ENCODE measurements around the gene MLPH.
"Not testable (repeated sequence)": the region's sequence is repeated elsewhere in the genome, so short reads cannot be mapped to it uniquely, and the experiment has no call there.

The MLPH gene

GRCh38 chr2:237469410-237469809 lies 17.6 kb upstream of the MLPH start:
- not testable (repeated sequence) for DNase-seq (ENCODE audit: low spot score); H3K4ac ChIP-seq (ENCODE audit: low read length); H4K8ac ChIP-seq (ENCODE audit: low read depth, low read length); H3K79me1 ChIP-seq (ENCODE audit: low read depth, low read length); H3K9me3 ChIP-seq (replicated peaks in 1 of 2; ENCODE audit: control insufficient read depth in 2 of 2, insufficient read depth in 1 of 2, low read depth in 1 of 2, low read length in 2 of 2); H4K91ac ChIP-seq (ENCODE audit: low read depth, low read length, poor library complexity); H3K18ac ChIP-seq (ENCODE audit: low read length); H2BK12ac ChIP-seq (ENCODE audit: low read length); H3K27ac ChIP-seq (replicated peaks; ENCODE audit: low read length); H3K4me3 ChIP-seq (ENCODE audit: low read length in 2 of 2); H3K9ac ChIP-seq (ENCODE audit: low read depth, low read length, poor library complexity); H2BK5ac ChIP-seq (ENCODE audit: low read length); H3K23ac ChIP-seq (ENCODE audit: low read depth, low read length, poor library complexity); H3K4me2 ChIP-seq (ENCODE audit: insufficient read depth, low read length, poor library complexity, severe bottlenecking); H3K4me1 ChIP-seq (ENCODE audit: control insufficient read depth in 2 of 2, insufficient read depth in 1 of 2, low read depth in 1 of 2, low read length in 2 of 2); H3K14ac ChIP-seq (ENCODE audit: low read length); H2BK120ac ChIP-seq (ENCODE audit: low read depth, low read length); H2AK5ac ChIP-seq (ENCODE audit: low read depth, low read length); H3K36me3 ChIP-seq (replicated peaks in 1 of 2; ENCODE audit: control insufficient read depth in 2 of 2, insufficient read depth in 2 of 2, low read length in 2 of 2); H2AFZ ChIP-seq (ENCODE audit: low read length); H3K27me3 ChIP-seq (ENCODE audit: control insufficient read depth in 3 of 3, insufficient read depth in 3 of 3, low read depth in 1 of 3, low read length in 3 of 3); H2BK15ac ChIP-seq (ENCODE audit: low read length)
- no CpG with 5 or more reads among the region's 7 CpGs for WGBS, 2 donors (ENCODE audit: extremely low coverage in 2 of 2, insufficient read length in 2 of 2, insufficient replicate concordance in 1 of 2)

GRCh38 chr2:237469849-237470248 lies 17.2 kb upstream of the MLPH start:
- H4K91ac ChIP-seq (ENCODE audit: low read depth, low read length, poor library complexity): no peak overlapping the region
- H3K9ac ChIP-seq (ENCODE audit: low read depth, low read length, poor library complexity): no peak overlapping the region
- no peak overlapping the region for H2AK5ac ChIP-seq (ENCODE audit: low read depth, low read length)
- no peak overlapping the region for H3K18ac ChIP-seq (ENCODE audit: low read length)
- no peak overlapping the region for H2BK12ac ChIP-seq (ENCODE audit: low read length)
- DNase-seq (ENCODE audit: low spot score): no peak
- H3K36me3 ChIP-seq (replicated peaks in 1 of 2; ENCODE audit: control insufficient read depth in 2 of 2, insufficient read depth in 2 of 2, low read length in 2 of 2): no peaks in the 10 kb centered on the region
- H4K8ac ChIP-seq (ENCODE audit: low read depth, low read length): no peak overlapping the region
- no peak overlapping the region for H3K4me2 ChIP-seq (ENCODE audit: insufficient read depth, low read length, poor library complexity, severe bottlenecking)
- no peaks in the 10 kb centered on the region for H3K9me3 ChIP-seq (replicated peaks in 1 of 2; ENCODE audit: control insufficient read depth in 2 of 2, insufficient read depth in 1 of 2, low read depth in 1 of 2, low read length in 2 of 2)
- H2AFZ ChIP-seq (ENCODE audit: low read length): no peak overlapping the region
- WGBS, 2 donors (ENCODE audit: extremely low coverage in 2 of 2, insufficient read length in 2 of 2, insufficient replicate concordance in 1 of 2): no CpG with 5 or more reads among the region's 4 CpGs
- no peak overlapping the region for H3K23ac ChIP-seq (ENCODE audit: low read depth, low read length, poor library complexity)
- no peak overlapping the region for H3K4me3 ChIP-seq (ENCODE audit: low read length in 2 of 2)
- no peak overlapping the region for H2BK120ac ChIP-seq (ENCODE audit: low read depth, low read length)
- H3K27me3 ChIP-seq (ENCODE audit: control insufficient read depth in 3 of 3, insufficient read depth in 3 of 3, low read depth in 1 of 3, low read length in 3 of 3): peaks cover 0 to 2% (median 0%) of the 10 kb centered on the region in 3 experiments
- no peak overlapping the region for H2BK15ac ChIP-seq (ENCODE audit: low read length)
- no peak overlapping the region for H2BK5ac ChIP-seq (ENCODE audit: low read length)
- H3K27ac ChIP-seq (replicated peaks; ENCODE audit: low read length): no peak overlapping the region
- H3K79me1 ChIP-seq (ENCODE audit: low read depth, low read length): no peaks in the 10 kb centered on the region
- H3K4me1 ChIP-seq (ENCODE audit: control insufficient read depth in 2 of 2, insufficient read depth in 1 of 2, low read depth in 1 of 2, low read length in 2 of 2): peaks cover 3 to 7% of the 10 kb centered on the region in 2 donors
- no peak overlapping the region for H3K4ac ChIP-seq (ENCODE audit: low read length)
- H3K14ac ChIP-seq (ENCODE audit: low read length): no peak overlapping the region

DNA sequence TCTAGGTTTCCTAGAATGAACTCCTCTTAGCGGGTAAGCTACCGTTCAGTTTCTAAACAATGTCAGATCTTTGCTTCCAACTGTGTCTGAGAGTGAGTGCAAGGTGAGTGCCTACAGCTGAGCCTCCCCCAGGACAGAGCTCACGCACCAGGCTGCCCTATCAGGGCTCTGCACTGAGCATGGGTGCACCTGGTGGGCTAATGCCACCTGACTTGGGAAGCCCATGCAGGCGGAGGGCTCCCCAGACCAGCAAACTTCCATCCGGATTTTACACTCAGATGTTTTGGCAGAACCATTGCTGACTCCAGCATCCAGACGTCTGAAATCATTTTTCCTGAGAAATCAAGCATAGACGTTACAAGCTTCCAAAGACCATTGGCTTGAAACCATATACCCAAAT lies 16.1 kb upstream of the MLPH start:
- no CpG with 5 or more reads among the region's 7 CpGs for WGBS, 2 donors (ENCODE audit: extremely low coverage in 2 of 2, insufficient read length in 2 of 2, insufficient replicate concordance in 1 of 2)
- Histone ChIP-seq H2AFZ (ENCODE audit: low read length) (no peak overlapping the region), H3K27me3 (ENCODE audit: control insufficient read depth in 3 of 3, insufficient read depth in 3 of 3, low read depth in 1 of 3, low read length in 3 of 3) (peaks cover 0 to 5% (median 2%) of the 10 kb centered on the region in 3 experiments), H3K79me1 (ENCODE audit: low read depth, low read length) (no peaks in the 10 kb centered on the region), H4K8ac (ENCODE audit: low read depth, low read length) (no peak overlapping the region), H3K27ac (replicated peaks; ENCODE audit: low read length) (no peak overlapping the region), H4K91ac (ENCODE audit: low read depth, low read length, poor library complexity) (no peak overlapping the region), H3K4ac (ENCODE audit: low read length) (no peak overlapping the region), H3K4me3 (ENCODE audit: low read length in 2 of 2) (no peak overlapping the region), H2BK120ac (ENCODE audit: low read depth, low read length) (no peak overlapping the region), H3K18ac (ENCODE audit: low read length) (no peak overlapping the region), H2AK5ac (ENCODE audit: low read depth, low read length) (no peak overlapping the region), H3K14ac (ENCODE audit: low read length) (no peak overlapping the region), H3K9me3 (replicated peaks in 1 of 2; ENCODE audit: control insufficient read depth in 2 of 2, insufficient read depth in 1 of 2, low read depth in 1 of 2, low read length in 2 of 2) (no peaks in the 10 kb centered on the region), H3K4me2 (ENCODE audit: insufficient read depth, low read length, poor library complexity, severe bottlenecking) (no peak overlapping the region), H3K9ac (ENCODE audit: low read depth, low read length, poor library complexity) (no peak overlapping the region), H3K23ac (ENCODE audit: low read depth, low read length, poor library complexity) (no peak overlapping the region), H2BK15ac (ENCODE audit: low read length) (no peak overlapping the region), H2BK12ac (ENCODE audit: low read length) (no peak overlapping the region), H3K36me3 (replicated peaks in 1 of 2; ENCODE audit: control insufficient read depth in 2 of 2, insufficient read depth in 2 of 2, low read length in 2 of 2) (no peaks in the 10 kb centered on the region), H2BK5ac (ENCODE audit: low read length) (no peak overlapping the region), H3K4me1 (ENCODE audit: control insufficient read depth in 2 of 2, insufficient read depth in 1 of 2, low read depth in 1 of 2, low read length in 2 of 2) (peaks cover 3 to 7% of the 10 kb centered on the region in 2 donors)
- DNase-seq (ENCODE audit: low spot score): no peak

- no peaks in the 10 kb centered on the region for H3K9me3 ChIP-seq (replicated peaks in 1 of 2; ENCODE audit: control insufficient read depth in 2 of 2, insufficient read depth in 1 of 2, low read depth in 1 of 2, low read length in 2 of 2)
- H3K27me3 ChIP-seq (ENCODE audit: control insufficient read depth in 3 of 3, insufficient read depth in 3 of 3, low read depth in 1 of 3, low read length in 3 of 3): peaks cover 0 to 11% (median 9%) of the 10 kb centered on the region in 3 experiments
- peaks cover 3 to 7% of the 10 kb centered on the region in 2 donors for H3K4me1 ChIP-seq (ENCODE audit: control insufficient read depth in 2 of 2, insufficient read depth in 1 of 2, low read depth in 1 of 2, low read length in 2 of 2)
- H4K8ac ChIP-seq (ENCODE audit: low read depth, low read length): no peak overlapping the region
- no peak overlapping the region for H2AFZ ChIP-seq (ENCODE audit: low read length)
- no peak overlapping the region for H3K14ac ChIP-seq (ENCODE audit: low read length)
- no peak overlapping the region for H4K91ac ChIP-seq (ENCODE audit: low read depth, low read length, poor library complexity)
- no peak overlapping the region for H2BK5ac ChIP-seq (ENCODE audit: low read length)
- no peak overlapping the region for H3K4me3 ChIP-seq (ENCODE audit: low read length in 2 of 2)
- no peaks in the 10 kb centered on the region for H3K36me3 ChIP-seq (replicated peaks in 1 of 2; ENCODE audit: control insufficient read depth in 2 of 2, insufficient read depth in 2 of 2, low read length in 2 of 2)
- H3K23ac ChIP-seq (ENCODE audit: low read depth, low read length, poor library complexity): no peak overlapping the region
- H2BK15ac ChIP-seq (ENCODE audit: low read length): peak overlapping the region; percentile 25
- DNase-seq (ENCODE audit: low spot score): peak; percentile 24
- H3K27ac ChIP-seq (replicated peaks; ENCODE audit: low read length): no peak overlapping the region
- H3K18ac ChIP-seq (ENCODE audit: low read length): no peak overlapping the region
- no CpG with 5 or more reads among the region's 14 CpGs for WGBS, 2 donors (ENCODE audit: extremely low coverage in 2 of 2, insufficient read length in 2 of 2, insufficient replicate concordance in 1 of 2)
- H2BK120ac ChIP-seq (ENCODE audit: low read depth, low read length): no peak overlapping the region
- no peak overlapping the region for H3K4me2 ChIP-seq (ENCODE audit: insufficient read depth, low read length, poor library complexity, severe bottlenecking)
- no peak overlapping the region for H3K9ac ChIP-seq (ENCODE audit: low read depth, low read length, poor library complexity)
- no peaks in the 10 kb centered on the region for H3K79me1 ChIP-seq (ENCODE audit: low read depth, low read length)
- no peak overlapping the region for H3K4ac ChIP-seq (ENCODE audit: low read length)
- no peak overlapping the region for H2BK12ac ChIP-seq (ENCODE audit: low read length)
- no peak overlapping the region for H2AK5ac ChIP-seq (ENCODE audit: low read depth, low read length)
Observed at GRCh38 chr2:237471438-237472186, 15.4 kb upstream of the MLPH start.
